Mesenteric fat pad (tissue), 1 donor: Measurements from ENCODE around the gene BACH2. TPM values are rescaled to one million over a fixed set of nuclear protein-coding genes. Genes with fewer than 3 reads are reported as not detected.
"Not testable (repeated sequence)": the region's sequence is repeated elsewhere in the genome, so short reads cannot be mapped to it uniquely, and the experiment has no call there.

ENCODE experiments used
- DNase-seq: peaks from one replicate; pipeline ENCODE4 v3.0.0-alpha.2; 2020; ENCODE audit warnings: low spot score
- total RNA-seq: library from RNA; stranded (reverse); fragmentation: NEBNext Ultra II Directional; extraction: Animal tissue kit (Norgen Biotek cat#: 25700); gene quantifications from one replicate; pipeline ENCODE4 v1.2.1, GENCODE V29; 2021
- donor health status: DM: yes; HTN: yes; CAD: no.

Gene BACH2
- total RNA-seq, 1 donor from 2014 or later, result 2.0 TPM

- no peak for DNase-seq
Measured at GRCh38 chr6:89977808-89978748, 318.6 kb downstream of the BACH2 start.

GRCh38 chr6:89976694-89977020, 320.0 kb downstream of the BACH2 start:
- DNase-seq, result no peak

- DNase-seq, result no peak
Measured at GRCh38 chr6:89975991-89976693, 320.5 kb downstream of the BACH2 start.

GRCh38 chr6:89975366-89975765, 321.3 kb downstream of the BACH2 start:
- no peak for DNase-seq

GRCh38 chr6:89974834-89975233, 321.8 kb downstream of the BACH2 start:
- no peak for DNase-seq

- no peak for DNase-seq
Measured at GRCh38 chr6:89972025-89972381, 324.6 kb downstream of the BACH2 start.

- DNase-seq, result not testable (repeated sequence)
Measured at GRCh38 chr6:89971338-89972024, 325.2 kb downstream of the BACH2 start.

- DNase-seq, result no peak
Measured at GRCh38 chr6:89970609-89971337, 325.9 kb downstream of the BACH2 start.

GRCh38 chr6:89970072-89970471, 326.6 kb downstream of the BACH2 start:
- no peak for DNase-seq

GRCh38 chr6:89966913-89967312, 329.7 kb downstream of the BACH2 start:
- DNase-seq, result no peak

- no peak for DNase-seq
Measured at GRCh38 chr6:89966228-89966544, 330.5 kb downstream of the BACH2 start.

- no peak for DNase-seq
Measured at GRCh38 chr6:89965441-89966227, 331.0 kb downstream of the BACH2 start.

GRCh38 chr6:89963391-89963790, 333.3 kb downstream of the BACH2 start:
- DNase-seq, result no peak

- no peak for DNase-seq
Measured at GRCh38 chr6:89961481-89961880, 335.2 kb downstream of the BACH2 start.

- no peak for DNase-seq
Measured at GRCh38 chr6:89959883-89960282, 336.8 kb downstream of the BACH2 start.

- peak; percentile 22 for DNase-seq
Measured at GRCh38 chr6:89956182-89956581, 340.5 kb downstream of the BACH2 start.

GRCh38 chr6:89955364-89955763, 341.3 kb downstream of the BACH2 start:
- DNase-seq, result peak; percentile 22

GRCh38 chr6:89954721-89955148, 341.9 kb downstream of the BACH2 start:
- DNase-seq, result peak; percentile 22

GRCh38 chr6:89952686-89953085, 344.0 kb downstream of the BACH2 start:
- DNase-seq, result no peak

GRCh38 chr6:89952105-89952671, 344.5 kb downstream of the BACH2 start:
- no peak for DNase-seq
